IPS-15b (cell line): ENCODE measurements around the gene AUH.
"Not testable (repeated sequence)": the region's sequence is repeated elsewhere in the genome, so short reads cannot be mapped to it uniquely, and the experiment has no call there.

Experiments used
- H3K27me3 ChIP-seq: one replicate; pipeline ENCODE4 v1.6.1; 2013; ENCODE audit warnings: low read length; ENCODE audit not compliant: control insufficient read depth, insufficient read depth
- H3K36me3 ChIP-seq: one replicate; pipeline ENCODE4 v1.6.1; 2013; ENCODE audit warnings: low read length; ENCODE audit not compliant: control insufficient read depth, insufficient read depth
- H3K4me1 ChIP-seq: one replicate; pipeline ENCODE4 v1.6.1; 2013; ENCODE audit warnings: mild to moderate bottlenecking, low read length; ENCODE audit not compliant: control insufficient read depth, insufficient read depth
- H3K4me3 ChIP-seq: one replicate; pipeline ENCODE4 v1.5.1; 2013; ENCODE audit warnings: low read depth, low read length
- H3K9ac ChIP-seq: one replicate; pipeline ENCODE4 v1.6.1; 2013; ENCODE audit warnings: low read depth, mild to moderate bottlenecking, low read length
- H3K9me3 ChIP-seq: one replicate; pipeline ENCODE4 v1.6.1; 2013; ENCODE audit warnings: mild to moderate bottlenecking, low read length; ENCODE audit not compliant: control insufficient read depth, insufficient read depth

AUH gene

DNA sequence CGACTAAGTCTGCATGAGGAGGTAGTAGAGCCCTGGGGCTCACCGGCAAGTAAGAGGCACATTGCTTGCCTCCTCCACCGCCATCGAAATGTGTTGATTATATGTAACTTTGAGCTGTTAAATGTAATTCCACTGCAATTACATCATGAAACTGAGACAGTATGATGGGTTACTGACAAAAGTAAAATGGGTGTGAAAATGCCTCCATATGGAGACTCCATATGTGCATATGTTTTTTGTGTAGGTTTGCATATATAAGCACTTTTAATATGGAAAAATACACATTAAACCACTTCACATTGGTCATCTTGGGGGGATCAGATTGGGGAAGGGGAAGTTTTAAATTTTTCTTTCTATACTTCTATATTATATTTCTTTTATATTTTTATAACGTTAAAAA lies 32.1 kb upstream of the AUH start:
- Histone ChIP-seq H3K27me3 (no peaks in the 10 kb centered on the region), H3K4me3 (no peak overlapping the region), H3K36me3 (no peaks in the 10 kb centered on the region), H3K4me1 (no peaks in the 10 kb centered on the region), H3K9me3 (no peaks in the 10 kb centered on the region), H3K9ac (no peak overlapping the region)

DNA sequence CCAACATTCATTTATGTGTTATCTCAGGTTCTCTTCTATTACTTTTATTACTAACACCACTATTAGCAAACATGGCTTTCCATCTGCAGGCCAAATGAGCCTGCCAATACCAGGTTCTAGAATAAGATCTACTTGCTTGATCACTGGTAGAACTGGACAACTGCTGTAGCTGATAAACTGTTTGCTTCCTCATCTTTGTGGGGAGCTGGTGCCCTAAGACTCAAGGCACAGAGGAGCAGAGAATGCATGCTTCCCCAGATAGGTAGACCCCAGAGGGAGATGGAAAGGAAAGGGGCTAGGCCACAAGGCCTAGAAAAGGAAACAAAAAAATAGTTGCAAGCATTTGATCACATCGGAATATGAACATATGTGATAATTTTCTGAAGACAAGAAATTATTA lies 30.7 kb upstream of the AUH start:
- H3K9me3 ChIP-seq = no peaks in the 10 kb centered on the region
- no peak overlapping the region for H3K4me3 ChIP-seq
- no peaks in the 10 kb centered on the region for H3K4me1 ChIP-seq
- no peaks in the 10 kb centered on the region for H3K36me3 ChIP-seq
- H3K9ac ChIP-seq = no peak overlapping the region
- H3K27me3 ChIP-seq = no peaks in the 10 kb centered on the region

DNA sequence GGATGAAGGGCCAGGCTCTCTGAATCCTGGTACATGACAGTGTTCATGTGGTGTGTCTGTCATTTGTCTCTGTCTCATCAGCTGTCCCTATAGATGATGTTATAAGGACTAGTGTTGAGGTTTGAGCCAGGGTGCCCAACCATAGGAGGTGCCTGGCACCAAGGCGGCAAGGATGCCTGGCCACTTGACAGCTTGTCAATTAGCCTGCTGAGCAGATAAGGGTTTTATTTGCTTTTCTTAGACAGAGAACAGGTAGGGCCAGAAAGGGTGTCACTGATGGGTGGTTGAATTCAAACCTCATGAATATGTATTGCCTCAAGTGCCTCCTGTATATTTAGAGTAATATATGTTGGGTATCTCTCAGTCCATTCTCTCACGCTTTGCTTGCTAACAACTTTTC lies 30.1 kb upstream of the AUH start:
- Histone ChIP-seq H3K4me1 (no peaks in the 10 kb centered on the region), H3K4me3 (no peak overlapping the region), H3K27me3 (no peaks in the 10 kb centered on the region), H3K9me3 (no peaks in the 10 kb centered on the region), H3K9ac (no peak overlapping the region), H3K36me3 (no peaks in the 10 kb centered on the region)

DNA sequence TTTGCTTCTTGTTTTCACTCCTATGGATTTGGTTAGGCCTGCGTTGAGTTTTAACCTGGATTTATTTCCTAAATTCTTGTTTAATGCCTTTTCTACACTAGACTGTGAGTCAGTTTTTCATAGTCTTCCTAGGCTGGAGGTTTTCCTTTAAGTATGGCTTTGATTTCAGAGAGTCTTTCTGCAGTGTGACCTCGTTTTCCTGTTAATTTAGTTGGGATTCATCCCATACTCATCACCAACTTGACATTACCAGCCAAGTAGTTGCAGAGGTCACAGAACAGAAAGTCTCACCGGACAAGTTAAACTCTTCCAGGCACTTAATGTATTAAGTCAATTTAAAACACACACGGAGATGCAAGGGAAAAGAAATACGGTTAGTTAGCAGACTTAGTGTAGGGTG lies 29.7 kb upstream of the AUH start:
- Histone ChIP-seq H3K36me3 (no peaks in the 10 kb centered on the region), H3K4me3 (no peak overlapping the region), H3K9ac (no peak overlapping the region), H3K27me3 (no peaks in the 10 kb centered on the region), H3K4me1 (no peaks in the 10 kb centered on the region), H3K9me3 (no peaks in the 10 kb centered on the region)

DNA sequence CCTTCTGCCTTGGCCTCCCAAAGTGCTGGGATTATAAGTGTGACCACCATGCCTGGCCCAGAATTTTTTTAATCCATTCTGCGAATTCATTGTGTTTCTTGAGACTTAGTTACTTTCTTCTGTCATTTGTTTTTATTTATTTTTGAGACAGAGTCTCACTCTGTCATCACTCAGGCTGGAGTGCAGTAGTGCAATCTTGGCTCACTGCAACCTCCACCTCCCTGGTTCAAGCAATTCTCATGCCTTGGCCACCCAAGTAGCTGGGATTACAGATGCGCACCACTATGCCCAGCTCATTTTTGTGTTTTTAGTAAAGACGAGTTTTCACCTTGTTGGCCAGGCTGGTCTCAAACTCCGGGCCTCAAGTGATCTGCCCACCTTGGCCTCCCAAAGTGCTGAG lies 28.0 kb upstream of the AUH start:
- H3K36me3 ChIP-seq, H3K4me1 ChIP-seq, H3K9ac ChIP-seq, H3K4me3 ChIP-seq, H3K9me3 ChIP-seq, H3K27me3 ChIP-seq: not testable (repeated sequence)

DNA sequence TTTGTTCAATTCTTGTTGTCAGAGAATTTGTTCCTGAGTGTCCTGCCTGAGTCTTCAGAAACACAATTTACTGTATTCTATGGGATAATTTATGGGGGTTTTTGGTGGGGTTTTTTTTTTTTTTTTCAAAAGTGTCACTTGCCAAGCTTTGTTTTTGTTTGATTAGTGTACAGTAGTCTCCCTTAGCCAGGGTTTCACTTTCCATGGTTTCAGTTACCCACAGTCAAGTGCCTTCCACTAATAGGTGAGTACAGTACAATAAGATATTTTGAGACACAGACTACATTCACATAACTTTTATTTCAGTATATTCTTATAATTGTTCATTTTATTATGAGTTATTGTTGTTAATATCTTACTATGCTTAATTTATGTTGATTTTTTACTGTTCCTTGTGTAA lies 25.0 kb upstream of the AUH start:
- Histone ChIP-seq H3K9me3 (no peaks in the 10 kb centered on the region), H3K4me1 (no peaks in the 10 kb centered on the region), H3K9ac (no peak overlapping the region)

DNA sequence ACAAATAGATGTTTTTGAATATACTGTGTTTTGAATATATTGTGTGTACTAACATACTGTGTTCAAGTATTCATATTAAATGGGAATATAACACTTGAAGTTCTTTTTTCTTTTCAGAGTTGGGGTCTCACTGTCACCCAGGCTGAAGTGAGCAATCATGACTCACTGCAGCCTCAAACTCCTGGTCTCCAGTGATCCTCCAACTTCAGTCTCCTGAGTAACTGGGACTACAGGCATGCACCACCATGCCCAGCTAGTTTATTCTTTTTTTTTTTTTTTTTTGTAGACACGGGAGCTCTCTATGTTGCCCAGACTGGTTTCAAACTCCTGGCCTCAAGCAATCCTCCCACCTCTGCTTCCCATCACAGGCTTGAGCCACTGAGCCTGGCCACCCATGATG lies 23.2 kb upstream of the AUH start:
- Histone ChIP-seq H3K9ac (no peak overlapping the region), H3K4me3 (no peak overlapping the region), H3K27me3 (no peaks in the 10 kb centered on the region), H3K9me3 (no peaks in the 10 kb centered on the region), H3K4me1 (no peaks in the 10 kb centered on the region), H3K36me3 (no peaks in the 10 kb centered on the region)

More for the DNA sequence above, 25.0 kb upstream of the AUH start:
- H3K4me3 ChIP-seq = no peak overlapping the region
- H3K27me3 ChIP-seq = no peaks in the 10 kb centered on the region
- no peaks in the 10 kb centered on the region for H3K36me3 ChIP-seq

DNA sequence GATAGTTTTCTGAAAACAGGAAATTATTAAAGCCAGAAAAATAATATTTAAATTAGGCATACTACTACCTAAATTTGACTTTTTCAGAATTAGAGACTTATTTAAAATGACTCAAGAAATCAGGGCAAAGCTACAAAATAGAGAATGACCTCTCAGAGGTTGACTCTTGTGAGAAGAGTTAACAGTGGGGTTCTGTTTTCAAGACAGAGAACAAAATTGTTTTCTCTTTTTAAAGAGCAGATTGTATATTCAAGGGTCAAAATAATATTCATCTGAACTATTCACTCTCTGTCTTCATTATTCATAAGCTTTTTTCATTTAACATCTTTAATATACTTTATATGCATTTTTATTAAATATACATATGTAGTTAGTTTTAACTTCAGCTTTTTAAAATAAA lies 21.9 kb upstream of the AUH start:
- no peaks in the 10 kb centered on the region for H3K4me1 ChIP-seq
- H3K36me3 ChIP-seq = no peaks in the 10 kb centered on the region
- no peak overlapping the region for H3K9ac ChIP-seq
- H3K27me3 ChIP-seq = no peaks in the 10 kb centered on the region
- H3K4me3 ChIP-seq = no peak overlapping the region
- no peaks in the 10 kb centered on the region for H3K9me3 ChIP-seq

DNA sequence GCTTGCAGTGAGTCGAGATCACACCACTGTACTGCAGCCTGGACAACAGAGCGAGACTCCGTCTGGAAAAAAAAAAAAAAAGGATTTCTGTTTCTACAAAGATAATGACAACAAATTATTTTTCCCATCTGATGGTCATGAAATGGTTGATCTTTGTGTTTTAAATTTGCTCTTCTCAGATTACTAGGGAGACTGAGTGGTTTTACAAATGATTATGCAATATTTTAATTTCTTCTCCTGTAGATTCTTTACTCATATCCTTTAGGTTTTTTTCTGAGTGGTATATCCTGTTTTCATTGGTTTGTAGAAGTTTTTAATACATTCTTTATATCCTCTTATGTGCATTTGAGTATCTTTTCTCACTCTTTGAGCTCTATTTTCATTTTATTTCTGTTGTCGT lies 20.6 kb upstream of the AUH start:
- H3K9me3 ChIP-seq = no peaks in the 10 kb centered on the region
- no peaks in the 10 kb centered on the region for H3K36me3 ChIP-seq
- no peaks in the 10 kb centered on the region for H3K4me1 ChIP-seq
- no peak overlapping the region for H3K9ac ChIP-seq
- H3K27me3 ChIP-seq = no peaks in the 10 kb centered on the region
- H3K4me3 ChIP-seq = no peak overlapping the region

DNA sequence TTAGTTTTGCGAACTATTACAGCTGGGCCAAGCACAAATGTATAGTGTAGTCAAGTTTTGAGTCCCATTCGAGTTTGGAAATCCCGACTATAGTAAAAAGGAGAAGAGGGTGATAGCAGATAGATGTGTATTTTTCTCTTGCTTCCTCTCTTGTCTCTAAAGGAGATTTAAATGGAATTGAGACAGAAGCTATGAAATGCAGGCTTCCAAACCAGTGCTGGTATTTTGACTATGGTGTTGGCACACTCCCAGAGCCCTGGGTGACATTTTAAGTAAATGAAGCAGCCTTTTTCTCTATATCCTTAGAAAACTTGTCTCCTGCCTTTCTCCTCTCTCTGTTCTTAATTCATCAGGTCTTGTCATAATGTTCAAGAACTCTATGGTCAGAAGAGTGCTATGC lies 17.7 kb upstream of the AUH start:
- H3K4me3 ChIP-seq = no peak overlapping the region
- H3K9ac ChIP-seq = no peak overlapping the region
- H3K27me3 ChIP-seq = no peaks in the 10 kb centered on the region
- no peaks in the 10 kb centered on the region for H3K4me1 ChIP-seq
- no peaks in the 10 kb centered on the region for H3K9me3 ChIP-seq
- no peaks in the 10 kb centered on the region for H3K36me3 ChIP-seq

DNA sequence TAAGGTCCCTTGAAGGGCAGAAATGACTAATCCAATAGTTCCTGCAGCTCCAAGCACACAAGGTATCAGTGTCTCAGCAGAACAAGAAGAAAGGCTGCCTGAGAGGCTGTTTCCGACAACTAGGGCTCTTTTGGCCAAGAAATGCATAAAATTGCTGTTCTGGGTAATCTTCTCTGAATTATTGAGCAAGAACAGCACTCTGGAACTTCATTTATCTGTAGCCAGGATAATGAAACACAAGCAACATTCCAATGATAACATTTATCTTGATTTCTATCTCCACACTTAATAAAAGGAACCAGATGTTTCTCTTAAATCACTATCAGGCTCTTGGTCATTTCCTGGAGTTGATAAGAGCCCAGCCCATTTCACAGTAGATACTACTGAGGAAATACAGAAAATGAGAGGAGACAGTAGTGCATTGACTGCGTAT lies 17.0 kb upstream of the AUH start:
- H3K9me3 ChIP-seq = no peaks in the 10 kb centered on the region
- no peak overlapping the region for H3K9ac ChIP-seq
- H3K27me3 ChIP-seq = no peaks in the 10 kb centered on the region
- H3K4me3 ChIP-seq = no peak overlapping the region
- H3K36me3 ChIP-seq = no peaks in the 10 kb centered on the region
- H3K4me1 ChIP-seq = no peaks in the 10 kb centered on the region

DNA sequence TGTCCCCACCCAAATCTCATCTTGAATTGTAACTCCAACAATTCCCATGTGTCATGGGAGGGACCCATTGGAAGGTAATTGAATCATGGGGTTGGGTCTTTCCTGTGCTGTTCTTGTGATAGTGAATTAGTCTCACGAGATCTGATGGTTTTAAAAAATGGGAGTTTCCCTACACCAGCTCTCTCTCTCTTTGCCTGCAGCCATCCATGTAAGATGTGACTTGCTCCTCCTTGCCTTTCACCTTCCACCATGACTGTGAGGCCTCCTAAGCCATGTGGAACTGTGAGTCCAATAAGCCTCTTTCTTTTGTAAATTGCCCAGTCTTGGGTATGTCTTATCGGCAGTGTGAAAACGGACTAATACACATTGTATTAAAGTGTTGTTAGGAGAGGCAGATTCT lies 16.3 kb upstream of the AUH start:
- not testable (repeated sequence) for H3K36me3 ChIP-seq, H3K4me1 ChIP-seq, H3K9me3 ChIP-seq, H3K27me3 ChIP-seq, H3K9ac ChIP-seq, H3K4me3 ChIP-seq

DNA sequence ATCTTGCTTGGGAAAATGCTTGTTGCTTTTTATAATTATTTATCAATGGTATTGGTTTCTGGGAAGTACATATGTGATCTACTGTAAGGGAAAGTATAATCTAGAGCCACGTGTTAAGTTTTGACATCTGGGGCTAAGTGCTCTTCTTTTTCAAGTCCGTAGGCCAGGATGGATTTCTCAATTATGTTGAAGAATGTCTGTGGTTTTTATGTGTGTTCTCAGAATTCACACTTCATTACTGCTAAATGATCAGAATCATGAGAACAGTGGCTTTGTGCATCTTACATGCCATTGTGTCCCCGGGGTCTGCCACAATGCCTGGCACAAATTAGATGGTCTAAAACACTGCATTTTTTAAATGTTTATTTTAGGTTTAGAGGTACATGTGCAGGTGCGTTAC lies 14.5 kb upstream of the AUH start:
- Histone ChIP-seq H3K9ac (no peak overlapping the region), H3K9me3 (no peaks in the 10 kb centered on the region), H3K27me3 (no peaks in the 10 kb centered on the region), H3K36me3 (no peaks in the 10 kb centered on the region), H3K4me1 (no peaks in the 10 kb centered on the region), H3K4me3 (no peak overlapping the region)
